Ishikawa (cell line): ENCODE measurements around the gene RGCC.
A peak's percentile ranks its signal among the peaks of the same experiment; 100 is the strongest.

Experiments
- CEBPB ChIP-seq: IDR thresholded peaks from 2 replicates; pipeline ENCODE4 v1.6.1; 2012
- CREB1 ChIP-seq: IDR thresholded peaks from 2 replicates; pipeline ENCODE4 v1.6.1; 2012; ENCODE audit warnings: low read depth
- EGR1 ChIP-seq: IDR thresholded peaks from 2 replicates; pipeline ENCODE4 v1.6.1; 2012
- EP300 ChIP-seq: IDR thresholded peaks from 2 replicates; pipeline ENCODE4 v1.6.1; 2012; ENCODE audit warnings: borderline replicate concordance
- FOXM1 ChIP-seq: IDR thresholded peaks from 2 replicates; pipeline ENCODE4 v1.6.1; 2012; ENCODE audit warnings: low read depth, borderline replicate concordance
- MAX ChIP-seq: IDR thresholded peaks from 2 replicates; pipeline ENCODE4 v1.6.1; 2012
- NFIC ChIP-seq: IDR thresholded peaks from 2 replicates; pipeline ENCODE4 v1.6.1; 2012
- RAD21 ChIP-seq: IDR thresholded peaks from 2 replicates; pipeline ENCODE4 v1.6.1; 2012; ENCODE audit warnings: low read depth
- REST ChIP-seq: IDR thresholded peaks from 2 replicates; pipeline ENCODE4 v1.6.1; 2012; ENCODE audit warnings: low read depth, mild to moderate bottlenecking
- TAF1 ChIP-seq: IDR thresholded peaks from 2 replicates; pipeline ENCODE4 v1.6.1; 2012; ENCODE audit warnings: low read depth, mild to moderate bottlenecking
- TCF12 ChIP-seq: IDR thresholded peaks from 2 replicates; pipeline ENCODE4 v1.6.1; 2012; ENCODE audit warnings: low read depth
- TEAD4 ChIP-seq: IDR thresholded peaks from 2 replicates; pipeline ENCODE4 v1.6.1; 2012
- USF1 ChIP-seq: IDR thresholded peaks from 2 replicates; pipeline ENCODE4 v1.6.1; 2012
- YY1 ChIP-seq: IDR thresholded peaks from 2 replicates; pipeline ENCODE4 v1.6.1; 2012; ENCODE audit warnings: low read depth
- ZBTB7A ChIP-seq: IDR thresholded peaks from 2 replicates; pipeline ENCODE4 v1.6.1; 2012; ENCODE audit warnings: low read depth

Gene RGCC

GRCh38 chr13:41500511-41500910 lies 43.2 kb downstream of the RGCC start:
- TF ChIP-seq CREB1 = no peak
- TF ChIP-seq USF1 = no peak
- no peak for TF ChIP-seq YY1
- TF ChIP-seq EP300 = no peak
- TF ChIP-seq REST = no peak
- no peak for TF ChIP-seq TAF1
- no peak for TF ChIP-seq EGR1
- TF ChIP-seq MAX = no peak

GRCh38 chr13:41501281-41501680 lies 43.9 kb downstream of the RGCC start:
- TF ChIP-seq USF1 (no peak), CREB1 (no peak), EGR1 (no peak), FOXM1 (no peak), EP300 (0 out of 2 replicates have a peak, but pooled peaks have one; percentile 23), RAD21 (no peak), YY1 (no peak)

- TF ChIP-seq USF1 (no peak), EGR1 (no peak), CREB1 (no peak), NFIC (no peak), TCF12 (no peak), MAX (no peak), TAF1 (no peak), EP300 (no peak), RAD21 (no peak), CEBPB (no peak), ZBTB7A (no peak)
These were observed 44.7 kb downstream of the RGCC start for GRCh38 chr13:41502031-41502430.

- TF ChIP-seq USF1 (no peak), MAX (no peak), CREB1 (no peak), TEAD4 (no peak)
These were observed 45.3 kb downstream of the RGCC start for GRCh38 chr13:41502673-41503072.

GRCh38 chr13:41503356-41503755 lies 46.0 kb downstream of the RGCC start:
- TF ChIP-seq NFIC (no peak), TCF12 (no peak), TAF1 (no peak), MAX (no peak), EGR1 (no peak), TEAD4 (no peak), ZBTB7A (no peak), USF1 (no peak), RAD21 (no peak), FOXM1 (no peak), YY1 (no peak), EP300 (no peak), CEBPB (no peak), CREB1 (no peak), REST (no peak)
